ENCODE measurements around the gene PRLR.
"Not testable (repeated sequence)": the region's sequence is repeated elsewhere in the genome, so short reads cannot be mapped to it uniquely, and the experiment has no call there.

PRLR gene

GRCh38 chr5:35122819-35123218 is 107.5 kb downstream of the PRLR start:
- DNase-seq, result no peak

GRCh38 chr5:35120715-35121114 is 109.6 kb downstream of the PRLR start:
- DNase-seq, result no peak

- peak; percentile 70 to 80 (median 79) for DNase-seq
Observed at GRCh38 chr5:35117967-35118366, 112.3 kb downstream of the PRLR start.

- DNase-seq, result no peak
Observed at GRCh38 chr5:35115920-35116319, 114.4 kb downstream of the PRLR start.

GRCh38 chr5:35114698-35115097 is 115.6 kb downstream of the PRLR start:
- no peak for DNase-seq

- no peak for DNase-seq
Observed at GRCh38 chr5:35112300-35112699, 118.0 kb downstream of the PRLR start.

GRCh38 chr5:35104550-35104949 is 125.7 kb downstream of the PRLR start:
- DNase-seq, result not testable (repeated sequence)

- no peak for DNase-seq
Observed at GRCh38 chr5:35103637-35104299, 126.5 kb downstream of the PRLR start.

GRCh38 chr5:35101720-35102119 is 128.6 kb downstream of the PRLR start:
- DNase-seq, result not testable (repeated sequence)

- DNase-seq, result no peak
Observed at GRCh38 chr5:35101016-35101415, 129.3 kb downstream of the PRLR start.

- DNase-seq, result no peak
Observed at GRCh38 chr5:35098214-35098613, 132.1 kb downstream of the PRLR start.

GRCh38 chr5:35096932-35097331 is 133.4 kb downstream of the PRLR start:
- DNase-seq, result no peak

- DNase-seq, result peak; percentile 59 to 83 (median 71)
Observed at GRCh38 chr5:35096216-35096615, 134.1 kb downstream of the PRLR start.

- no peak for DNase-seq
Observed at GRCh38 chr5:35095366-35095765, 134.9 kb downstream of the PRLR start.

GRCh38 chr5:35094948-35095347 is 135.3 kb downstream of the PRLR start:
- no peak for DNase-seq

- no peak for DNase-seq
Observed at GRCh38 chr5:35092703-35093102, 137.6 kb downstream of the PRLR start.

GRCh38 chr5:35091704-35092103 is 138.6 kb downstream of the PRLR start:
- DNase-seq, result no peak

GRCh38 chr5:35089334-35090314 is 140.7 kb downstream of the PRLR start:
- DNase-seq, result peak; percentile 77 to 83 (median 80)

GRCh38 chr5:35087991-35088390 is 142.3 kb downstream of the PRLR start:
- DNase-seq, result peak in 1 of 3 donors; percentile 4

GRCh38 chr5:35083150-35083549 is 147.1 kb downstream of the PRLR start:
- no peak for DNase-seq

GRCh38 chr5:35082530-35082929 is 147.8 kb downstream of the PRLR start:
- no peak for DNase-seq

- DNase-seq, result peak in 1 of 3 donors; percentile 6
Observed at GRCh38 chr5:35081134-35081533, 149.2 kb downstream of the PRLR start.

GRCh38 chr5:35073160-35073559 is 157.1 kb downstream of the PRLR start:
- no peak for DNase-seq

- no peak for DNase-seq
Observed at GRCh38 chr5:35069188-35069587, 161.1 kb downstream of the PRLR start.

Data from suppressor macrophage treated with lipopolysaccharide for 1 hour (primary cell).